Fibroblast of skin of abdomen (primary cell): ENCODE data around the gene SUFU.
"Not testable (repeated sequence)": the region's sequence is repeated elsewhere in the genome, so short reads cannot be mapped to it uniquely, and the experiment has no call there.

Source experiments
- DNase-seq: peaks from one replicate; pipeline ENCODE4 v3.0.0-alpha.2; 2013

Gene SUFU

GRCh38 chr10:102514487-102515311, 10.9 kb downstream of the SUFU start:
- no peak for DNase-seq

GRCh38 chr10:102515724-102516123, 12.0 kb downstream of the SUFU start:
- no peak for DNase-seq

- peak; percentile 55 for DNase-seq
These were observed 13.8 kb downstream of the SUFU start for GRCh38 chr10:102517553-102517952.

GRCh38 chr10:102519246-102519825, 15.6 kb downstream of the SUFU start:
- no peak for DNase-seq

- DNase-seq: no peak
These were observed 19.1 kb downstream of the SUFU start for GRCh38 chr10:102522874-102523249.

- DNase-seq: peak; percentile 75
These were observed 19.7 kb downstream of the SUFU start for GRCh38 chr10:102523250-102524029.

- DNase-seq: no peak
These were observed 21.0 kb downstream of the SUFU start for GRCh38 chr10:102524746-102525145.

GRCh38 chr10:102527546-102527945, 23.8 kb downstream of the SUFU start:
- DNase-seq: no peak

GRCh38 chr10:102534333-102534732, 30.6 kb downstream of the SUFU start:
- no peak for DNase-seq

- DNase-seq: not testable (repeated sequence)
These were observed 31.2 kb downstream of the SUFU start for GRCh38 chr10:102534966-102535365.

GRCh38 chr10:102535481-102536147, 31.8 kb downstream of the SUFU start:
- no peak for DNase-seq

- no peak for DNase-seq
These were observed 33.6 kb downstream of the SUFU start for GRCh38 chr10:102537367-102537766.

GRCh38 chr10:102537948-102538347, 34.2 kb downstream of the SUFU start:
- no peak for DNase-seq

GRCh38 chr10:102538811-102539210, 35.0 kb downstream of the SUFU start:
- DNase-seq: no peak

GRCh38 chr10:102540023-102540422, 36.3 kb downstream of the SUFU start:
- no peak for DNase-seq

GRCh38 chr10:102542800-102543418, 39.1 kb downstream of the SUFU start:
- DNase-seq: peak; percentile 32

- no peak for DNase-seq
These were observed 41.6 kb downstream of the SUFU start for GRCh38 chr10:102545265-102545871.

- no peak for DNase-seq
These were observed 42.2 kb downstream of the SUFU start for GRCh38 chr10:102545997-102546396.

GRCh38 chr10:102546606-102547320, 43.0 kb downstream of the SUFU start:
- peak; percentile 75 for DNase-seq

- no peak for DNase-seq
These were observed 45.8 kb downstream of the SUFU start for GRCh38 chr10:102549549-102549948.

- DNase-seq: no peak
These were observed 47.0 kb downstream of the SUFU start for GRCh38 chr10:102550636-102551210.
